Activated T-helper 1 cell treated with Interleukin-2 at 50 U/mL for 16 hours (primary cell): ENCODE results near the gene GUCY1A2.
"Not testable (repeated sequence)": the region's sequence is repeated elsewhere in the genome, so short reads cannot be mapped to it uniquely, and the experiment has no call there.

Experiments
- DNase-seq: peaks from one replicate; pipeline ENCODE4 v3.0.0-alpha.2; 2020; ENCODE audit warnings: low read depth

GUCY1A2 gene, protein sequence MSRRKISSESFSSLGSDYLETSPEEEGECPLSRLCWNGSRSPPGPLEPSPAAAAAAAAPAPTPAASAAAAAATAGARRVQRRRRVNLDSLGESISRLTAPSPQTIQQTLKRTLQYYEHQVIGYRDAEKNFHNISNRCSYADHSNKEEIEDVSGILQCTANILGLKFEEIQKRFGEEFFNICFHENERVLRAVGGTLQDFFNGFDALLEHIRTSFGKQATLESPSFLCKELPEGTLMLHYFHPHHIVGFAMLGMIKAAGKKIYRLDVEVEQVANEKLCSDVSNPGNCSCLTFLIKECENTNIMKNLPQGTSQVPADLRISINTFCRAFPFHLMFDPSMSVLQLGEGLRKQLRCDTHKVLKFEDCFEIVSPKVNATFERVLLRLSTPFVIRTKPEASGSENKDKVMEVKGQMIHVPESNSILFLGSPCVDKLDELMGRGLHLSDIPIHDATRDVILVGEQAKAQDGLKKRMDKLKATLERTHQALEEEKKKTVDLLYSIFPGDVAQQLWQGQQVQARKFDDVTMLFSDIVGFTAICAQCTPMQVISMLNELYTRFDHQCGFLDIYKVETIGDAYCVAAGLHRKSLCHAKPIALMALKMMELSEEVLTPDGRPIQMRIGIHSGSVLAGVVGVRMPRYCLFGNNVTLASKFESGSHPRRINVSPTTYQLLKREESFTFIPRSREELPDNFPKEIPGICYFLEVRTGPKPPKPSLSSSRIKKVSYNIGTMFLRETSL

DNA sequence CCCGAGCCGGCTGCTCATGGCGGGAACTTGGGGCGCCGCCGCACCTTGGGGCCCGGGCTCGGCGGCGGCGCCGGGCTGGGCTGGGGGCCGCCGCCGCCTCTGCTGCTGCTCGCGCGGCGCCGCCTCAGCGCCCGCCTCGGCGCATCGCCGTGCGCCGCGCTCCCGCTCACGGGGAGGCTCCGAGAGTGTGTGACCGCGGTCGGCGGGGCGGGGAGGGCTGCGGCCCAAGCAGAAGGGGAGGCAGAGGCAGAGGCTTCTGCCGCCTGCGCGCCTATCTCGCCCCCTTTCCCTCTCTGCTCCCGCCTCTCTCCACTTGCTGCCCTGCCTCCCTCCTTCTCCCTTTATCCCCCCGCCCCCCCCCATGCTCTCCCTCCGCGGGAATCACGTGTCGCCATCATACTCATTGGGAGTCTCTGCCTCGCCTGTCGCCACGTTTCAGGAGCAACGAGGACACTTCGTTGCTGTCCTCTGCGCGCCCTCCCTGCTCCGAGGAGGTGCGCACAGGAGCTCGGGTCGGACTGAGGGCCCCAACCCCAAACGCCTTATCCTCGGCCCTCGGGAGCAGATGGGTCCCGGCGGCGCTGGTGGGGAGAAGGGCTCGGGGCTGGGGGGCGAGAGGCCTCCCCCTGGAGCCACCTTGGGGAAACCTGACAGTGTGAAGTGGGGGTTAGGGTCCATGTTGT is at the start of gene GUCY1A2:
TSS of gene GUCY1A2 (minus strand) at position 258 of the 683 bp plus-strand sequence. CDS start 421 bp downstream, outside the sequence.
- no peak for DNase-seq

DNA sequence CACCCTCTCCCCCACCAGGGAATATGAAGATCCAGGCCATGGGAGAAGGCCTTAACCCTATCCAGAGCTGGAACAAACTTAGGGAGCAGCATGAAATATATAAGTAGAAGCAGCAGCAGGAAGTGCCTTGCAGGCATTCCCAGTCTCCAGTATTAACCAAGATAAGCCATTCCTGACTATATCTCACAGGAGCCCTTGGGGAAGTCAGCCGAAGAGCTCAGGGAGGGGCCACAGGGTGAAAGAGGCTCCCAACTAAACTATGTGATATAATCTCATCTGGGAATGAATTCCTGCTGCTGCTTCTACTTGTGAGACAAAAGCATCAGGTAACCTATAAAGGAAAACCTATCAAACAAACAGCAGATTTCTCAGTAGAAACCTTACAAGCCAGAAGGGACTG is 36.1 kb upstream of the GUCY1A2 start:
- no peak for DNase-seq

DNA sequence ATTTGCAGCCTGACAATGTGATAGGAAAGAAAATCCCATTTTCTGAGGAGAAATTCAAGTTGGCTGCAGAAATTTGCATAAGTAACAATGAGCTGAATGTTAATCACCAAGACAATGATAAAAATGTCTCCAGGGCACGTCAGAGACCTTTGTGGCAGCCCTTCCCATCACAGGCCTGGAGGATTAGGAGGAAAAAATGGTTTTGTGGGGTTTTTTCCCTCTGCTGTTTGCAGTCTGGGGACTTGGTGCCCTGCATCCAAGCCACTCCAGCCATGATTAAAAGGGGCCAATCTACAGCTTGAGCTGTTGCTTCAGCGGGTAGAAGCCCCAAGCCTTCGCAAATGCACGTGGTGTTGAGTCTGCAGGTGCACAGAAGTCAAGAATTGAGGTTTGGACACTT is 33.1 kb upstream of the GUCY1A2 start:
- DNase-seq: not testable (repeated sequence)

DNA sequence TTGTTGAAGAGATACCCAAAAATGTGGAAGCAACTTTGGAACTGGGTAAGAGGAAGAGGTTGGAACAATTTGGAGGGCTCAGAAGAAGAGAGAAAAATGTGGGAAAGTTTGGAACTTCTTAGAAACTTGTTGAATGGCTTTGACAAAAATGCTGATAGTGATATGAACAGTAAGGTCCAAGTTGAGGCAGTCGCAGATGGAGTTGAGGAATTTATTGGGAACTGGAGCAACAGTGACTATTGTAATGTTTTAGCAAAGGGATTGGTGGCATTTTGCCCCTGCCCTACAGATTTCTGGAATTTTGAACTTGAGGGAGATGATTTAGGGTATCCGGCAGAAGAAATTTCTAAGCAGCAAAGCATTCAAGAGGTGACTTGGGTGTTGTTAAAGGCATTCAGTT is 32.6 kb upstream of the GUCY1A2 start:
- DNase-seq: not testable (repeated sequence)

DNA sequence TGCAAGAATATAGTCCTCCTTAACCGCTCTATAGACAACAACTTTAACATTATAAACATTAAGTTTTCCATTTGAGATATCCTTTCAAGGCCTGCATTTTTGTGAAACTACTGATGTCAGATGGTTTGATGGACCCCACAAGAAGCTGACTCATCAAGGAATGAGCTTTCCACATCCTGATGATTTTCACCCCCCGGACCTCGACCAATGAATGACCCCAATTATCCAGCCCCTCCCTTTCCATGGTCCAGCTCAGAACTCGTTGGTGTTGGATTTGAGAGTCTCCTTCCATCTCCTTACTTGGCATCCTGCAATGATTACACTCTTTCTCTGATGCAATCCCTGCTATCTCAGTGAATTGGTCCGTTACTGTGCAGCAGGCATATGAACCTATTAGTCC is 31.8 kb upstream of the GUCY1A2 start:
- no peak for DNase-seq

DNA sequence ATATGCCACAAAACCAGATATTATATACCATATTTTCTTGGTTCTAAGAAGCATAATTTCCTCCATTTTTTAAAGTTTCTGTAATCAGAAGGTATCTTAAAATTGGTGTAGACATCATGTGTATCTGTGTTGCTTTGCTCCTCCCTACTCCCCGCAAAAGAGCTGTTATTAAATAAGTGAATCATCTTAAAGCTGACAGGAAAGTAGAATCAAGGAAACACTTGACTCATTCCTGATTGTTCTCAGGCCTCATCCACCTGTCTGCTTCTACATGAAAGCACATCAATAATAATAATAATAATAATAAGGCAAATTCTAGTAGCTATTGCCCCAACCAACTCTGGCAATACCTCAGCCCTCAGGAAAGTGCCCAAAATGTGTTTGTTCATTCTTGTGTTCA is 26.2 kb upstream of the GUCY1A2 start:
- DNase-seq: no peak

DNA sequence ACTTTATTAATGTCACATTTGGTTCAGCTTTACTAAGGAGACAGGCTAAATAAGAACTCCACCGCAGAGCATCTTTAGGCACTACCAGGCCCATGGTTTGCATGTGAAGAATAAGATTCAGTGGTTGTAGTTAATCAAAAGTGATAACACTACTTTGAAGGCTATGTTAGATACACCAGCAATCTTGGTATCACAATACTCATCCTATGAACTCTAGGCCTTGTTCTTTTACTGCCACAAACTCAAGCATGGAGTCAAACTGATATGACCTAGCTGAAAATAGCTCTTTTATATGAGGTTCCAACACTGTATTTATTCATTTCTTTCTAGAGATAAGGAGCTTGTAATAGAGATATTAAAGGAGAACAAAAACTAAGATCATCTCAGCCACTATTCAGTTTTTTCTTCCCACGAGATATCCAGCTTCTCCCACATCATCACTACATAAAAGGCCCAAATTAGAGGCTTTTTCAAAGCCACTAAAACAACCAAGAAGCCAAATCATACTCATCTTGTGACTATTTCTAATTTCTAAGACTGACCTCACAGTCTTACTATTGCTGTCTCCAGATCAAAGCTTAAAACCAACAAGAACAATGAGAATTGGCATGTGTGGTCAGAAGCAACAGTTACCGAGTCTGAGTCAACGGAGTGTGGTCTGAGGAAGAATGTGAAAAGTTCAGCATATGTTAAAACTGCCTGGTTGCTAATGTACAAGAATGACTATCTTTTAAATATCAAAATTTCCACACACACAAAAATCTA is 25.1 kb upstream of the GUCY1A2 start:
- no peak for DNase-seq

DNA sequence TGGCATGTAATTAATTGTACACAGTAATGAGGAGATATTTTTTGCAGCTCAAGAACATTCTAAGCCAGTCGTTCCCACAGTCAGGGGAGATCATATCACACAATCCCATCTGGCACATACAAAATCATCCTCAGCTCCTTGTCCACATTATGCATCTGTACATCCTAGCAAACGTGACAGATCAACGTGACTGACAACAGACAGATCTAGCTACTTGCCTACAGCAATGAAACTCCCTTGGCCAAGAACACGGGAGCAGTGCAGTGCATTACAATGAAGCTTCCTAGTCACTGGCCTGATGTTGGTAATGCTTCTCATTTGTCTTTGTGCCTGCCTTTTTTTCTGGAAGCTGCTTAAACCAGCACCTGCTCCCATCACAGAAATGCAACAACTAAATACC is 24.5 kb upstream of the GUCY1A2 start:
- DNase-seq: no peak

DNA sequence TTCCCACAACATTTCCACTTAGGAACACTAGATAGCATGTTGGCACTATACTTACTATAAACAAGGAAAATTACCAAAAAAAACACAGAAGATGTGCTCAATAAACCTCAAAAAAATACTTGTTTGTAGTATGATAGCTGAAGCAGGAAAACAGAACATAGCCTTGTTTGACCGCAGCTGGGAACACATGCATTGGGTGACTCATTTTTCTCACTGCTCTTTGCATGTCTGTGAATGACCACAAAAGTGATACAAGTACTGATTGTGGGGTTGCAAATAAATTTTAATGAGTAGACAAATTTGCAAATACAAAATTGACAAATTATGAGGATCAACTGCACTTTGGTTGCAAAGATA is 22.8 kb upstream of the GUCY1A2 start:
- DNase-seq: no peak

DNA sequence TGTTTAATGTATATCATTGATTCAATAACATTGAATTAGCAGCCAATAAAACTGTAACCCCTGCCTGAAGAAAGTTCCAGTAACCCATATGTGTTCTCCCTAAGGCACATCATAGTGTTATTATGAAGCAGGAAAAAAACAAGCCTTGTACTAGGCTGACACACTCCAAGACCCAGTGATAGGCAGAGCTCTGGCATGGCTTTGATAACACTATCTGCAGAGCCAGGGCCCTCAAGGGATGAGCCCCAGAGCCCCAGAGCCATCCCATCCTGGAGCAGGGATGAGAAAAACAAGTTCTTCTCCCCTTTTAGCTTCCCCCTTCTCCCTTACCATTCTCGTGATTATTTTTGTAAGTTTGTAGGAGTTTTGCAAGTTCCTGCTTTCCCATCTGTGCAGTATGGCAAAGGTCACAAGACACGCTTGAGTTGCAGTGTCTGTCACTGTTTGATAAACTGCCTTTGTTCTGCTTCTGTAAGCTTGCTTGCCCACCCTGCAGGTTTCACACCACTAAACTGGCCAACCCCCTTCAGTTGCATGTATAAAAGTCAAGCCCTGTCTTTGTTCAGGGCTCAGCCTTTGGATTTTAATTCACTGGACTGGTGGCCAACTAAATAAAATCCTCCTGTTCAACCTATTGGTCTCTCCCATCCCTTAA is 22.3 kb upstream of the GUCY1A2 start:
- no peak for DNase-seq

DNA sequence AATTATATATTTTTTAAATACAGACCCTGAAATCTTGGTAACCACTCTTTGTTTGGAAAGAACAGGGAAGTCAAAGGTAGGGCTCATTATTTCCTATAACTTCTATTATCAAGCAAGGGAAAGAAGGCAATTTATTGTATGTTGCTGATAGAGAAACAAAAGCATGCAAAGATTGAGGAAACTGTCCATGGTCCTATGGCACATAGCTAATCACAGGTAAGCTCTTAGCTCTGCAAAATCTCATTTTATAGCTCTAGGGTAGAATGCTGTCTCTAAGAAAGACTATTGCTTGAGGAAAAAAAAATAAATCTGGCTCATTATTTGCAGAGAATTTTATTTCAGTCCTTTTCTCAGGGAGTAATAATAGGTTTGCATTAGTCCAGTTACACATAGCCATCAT is 7.4 kb upstream of the GUCY1A2 start:
- DNase-seq: no peak

DNA sequence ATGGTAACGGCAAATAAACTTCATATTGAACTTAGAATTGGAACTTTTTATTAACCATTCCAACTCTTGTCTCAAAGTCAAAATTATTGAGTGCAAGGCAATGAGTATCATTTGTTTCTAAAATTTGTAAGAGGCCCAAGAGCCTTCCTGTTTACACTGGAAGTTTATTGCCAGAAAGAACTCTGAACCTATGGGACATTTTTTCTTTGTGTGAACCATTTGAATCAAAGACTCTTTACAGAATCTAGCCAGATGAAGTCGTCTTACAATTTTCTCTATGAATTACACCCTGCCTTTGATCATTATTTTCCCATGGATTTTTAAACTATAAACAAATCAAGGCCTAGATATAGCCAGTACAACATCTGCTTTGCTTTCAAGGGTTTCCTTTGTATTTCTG is 2.3 kb upstream of the GUCY1A2 start:
- no peak for DNase-seq

DNA sequence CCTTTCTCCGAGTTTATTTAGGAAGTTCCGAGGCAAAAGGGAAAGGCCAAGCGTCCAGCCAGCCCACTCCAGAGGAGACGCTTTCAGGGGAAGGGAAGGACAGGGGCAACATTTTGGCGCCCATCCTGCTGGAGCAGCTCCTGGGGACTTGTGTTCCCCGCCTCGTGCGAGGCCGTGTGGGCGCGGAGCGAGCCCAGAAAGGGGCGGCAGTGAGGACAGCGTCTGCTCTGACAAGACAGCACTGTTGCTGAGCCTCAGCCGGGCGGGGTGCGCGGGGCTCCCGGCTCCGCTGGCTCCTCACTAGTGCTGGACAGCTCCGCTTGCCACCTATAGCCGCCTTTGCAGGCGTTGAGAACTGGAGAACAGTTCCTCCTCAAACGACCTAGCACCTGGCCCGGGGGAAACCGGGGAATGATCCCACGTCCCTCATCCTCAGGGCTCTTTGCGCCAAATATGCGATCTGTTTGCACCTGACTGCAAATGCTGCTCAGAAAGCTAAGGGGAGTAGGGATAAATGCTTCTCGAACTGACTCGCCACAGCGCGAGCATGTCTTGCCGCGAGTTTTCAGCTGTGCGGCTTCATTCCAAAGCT is 722 bp upstream of the GUCY1A2 start:
- no peak for DNase-seq

DNA sequence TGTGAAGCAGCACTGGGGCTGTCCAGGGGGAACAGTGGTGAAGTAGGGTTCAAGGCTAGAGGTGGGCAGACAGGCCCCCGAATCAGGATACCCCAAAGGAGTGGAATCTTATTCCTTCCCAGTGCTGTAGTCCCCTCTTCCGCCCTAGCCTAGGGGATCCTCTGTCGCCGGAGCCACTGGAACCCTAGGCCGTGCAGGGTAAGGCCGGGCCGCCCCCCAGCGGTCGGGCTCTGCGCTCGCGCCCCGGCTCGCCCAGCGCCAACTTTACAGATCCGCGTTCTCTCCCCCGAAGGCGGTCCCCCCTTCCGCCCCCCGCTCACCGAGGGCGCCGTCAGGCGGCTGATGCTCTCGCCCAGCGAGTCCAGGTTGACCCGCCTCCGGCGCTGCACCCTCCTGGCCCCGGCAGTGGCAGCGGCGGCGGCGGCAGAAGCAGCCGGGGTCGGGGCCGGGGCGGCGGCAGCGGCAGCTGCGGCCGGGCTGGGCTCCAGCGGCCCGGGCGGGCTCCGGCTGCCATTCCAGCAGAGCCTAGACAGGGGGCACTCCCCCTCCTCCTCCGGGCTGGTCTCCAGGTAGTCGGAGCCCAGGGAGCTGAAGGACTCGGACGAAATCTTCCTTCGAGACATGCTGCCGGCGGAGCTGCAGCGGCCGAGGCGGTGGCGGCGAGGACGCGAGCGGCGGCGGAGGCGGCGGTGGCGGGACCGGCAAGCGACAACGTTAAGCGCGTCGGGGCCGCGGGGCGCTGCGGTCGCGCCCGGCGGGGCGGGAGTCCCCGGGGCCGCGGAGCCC is 650 bp downstream of the GUCY1A2 start:
- DNase-seq: no peak

DNA sequence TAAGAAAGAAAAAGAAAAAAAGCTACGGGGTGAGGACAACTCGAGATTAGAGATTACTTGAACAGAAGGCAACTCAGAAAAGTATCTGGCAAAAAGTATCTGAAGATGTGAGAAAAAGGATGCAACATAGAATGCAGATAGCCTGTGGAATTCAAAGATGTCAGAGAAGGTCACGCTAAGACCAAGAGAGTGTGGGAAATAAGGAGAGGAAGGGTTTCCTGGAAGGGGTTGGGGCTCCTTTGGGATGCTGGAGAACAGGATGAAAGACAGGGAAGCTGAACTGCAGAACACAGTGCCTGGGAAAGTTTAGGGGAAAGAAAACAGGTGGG is 1.2 kb downstream of the GUCY1A2 start:
- no peak for DNase-seq

DNA sequence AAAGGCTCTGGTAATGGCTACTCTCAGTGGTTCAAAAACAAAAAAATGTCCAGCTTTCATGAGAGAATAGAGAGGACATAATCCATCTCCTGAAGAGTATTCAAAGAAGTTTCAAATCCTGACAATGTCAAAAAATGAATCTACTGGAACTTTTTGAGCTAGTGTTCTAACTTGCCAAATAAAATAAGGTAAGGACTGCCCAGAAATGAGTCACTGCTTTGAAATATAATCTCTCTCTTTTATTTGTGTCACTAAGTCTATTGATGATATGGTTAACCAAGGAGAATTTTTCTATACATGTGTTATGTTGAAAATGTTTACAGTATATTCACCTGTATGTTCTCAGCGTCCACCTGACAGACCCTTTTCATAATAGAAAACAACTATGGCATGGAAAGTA is 3.4 kb downstream of the GUCY1A2 start:
- no peak for DNase-seq

DNA sequence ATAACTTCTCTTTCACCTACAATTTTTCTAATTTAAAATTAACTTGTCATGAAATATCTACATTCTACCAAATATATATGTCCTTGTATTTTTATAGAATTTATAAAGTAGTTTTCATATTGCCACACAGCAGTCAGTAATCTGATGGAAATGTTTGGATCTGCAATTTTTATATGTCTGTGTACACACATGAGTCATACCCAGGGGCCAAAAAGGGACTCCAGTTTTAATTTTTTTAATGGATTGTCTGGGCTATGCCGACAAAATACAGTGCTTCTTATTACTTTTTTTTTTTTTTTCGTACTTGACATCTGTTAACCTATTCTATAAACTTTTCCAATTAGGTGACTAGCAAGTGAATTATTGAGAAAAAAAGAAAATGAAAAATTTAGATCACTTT is 6.3 kb downstream of the GUCY1A2 start:
- no peak for DNase-seq

DNA sequence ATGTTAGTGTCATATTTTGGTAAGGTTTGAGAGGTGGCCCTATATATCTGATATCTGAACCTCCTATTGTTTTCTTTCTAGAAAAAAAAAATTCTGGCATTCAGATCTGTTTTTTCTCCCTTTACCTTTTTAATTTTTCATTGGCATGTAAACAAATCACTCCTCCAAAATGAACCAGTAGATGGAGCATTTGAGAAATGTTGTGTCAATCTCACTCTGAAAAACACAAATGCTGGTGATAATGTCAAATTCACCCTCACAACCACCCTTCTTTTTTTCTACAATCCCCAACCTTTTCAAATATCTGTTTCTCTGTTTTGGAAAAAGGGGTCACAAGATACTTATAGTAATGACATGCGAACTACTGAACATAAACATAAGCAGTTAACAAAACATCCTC is 9.1 kb downstream of the GUCY1A2 start:
- no peak for DNase-seq

DNA sequence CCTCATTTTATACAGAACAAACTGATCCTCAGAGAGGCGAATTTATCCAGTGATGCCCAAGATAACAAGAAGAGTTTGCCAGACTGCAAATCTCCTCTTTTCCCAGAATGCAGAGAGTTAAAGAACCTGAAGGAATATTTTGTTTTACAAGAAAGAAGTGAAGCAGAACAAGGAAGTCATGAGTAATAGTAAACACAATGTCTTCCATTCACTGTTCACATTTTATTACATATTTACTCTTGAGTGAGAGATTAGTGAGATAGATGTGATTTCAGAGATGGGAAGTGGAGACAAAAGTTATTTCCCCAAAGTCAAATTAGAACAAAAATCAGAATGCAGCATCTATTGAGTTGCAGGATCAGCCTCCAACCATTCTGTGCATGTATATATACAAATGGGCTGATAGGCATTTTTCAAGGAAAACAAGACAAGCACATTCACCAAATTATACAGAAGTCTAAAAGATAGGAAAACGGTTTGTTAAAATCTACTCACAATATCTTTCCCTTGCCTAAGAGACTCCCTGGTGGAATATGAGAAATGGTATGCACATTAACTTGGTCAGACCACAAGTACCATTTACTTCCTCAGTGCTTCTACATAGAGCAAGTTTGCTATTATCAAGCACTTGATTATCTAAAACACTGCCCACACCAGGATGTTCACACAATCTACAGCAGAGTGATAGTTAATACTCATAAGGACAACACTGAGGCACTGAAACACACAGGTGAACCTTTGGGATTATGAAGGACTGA is 12.0 kb downstream of the GUCY1A2 start:
- DNase-seq: no peak

DNA sequence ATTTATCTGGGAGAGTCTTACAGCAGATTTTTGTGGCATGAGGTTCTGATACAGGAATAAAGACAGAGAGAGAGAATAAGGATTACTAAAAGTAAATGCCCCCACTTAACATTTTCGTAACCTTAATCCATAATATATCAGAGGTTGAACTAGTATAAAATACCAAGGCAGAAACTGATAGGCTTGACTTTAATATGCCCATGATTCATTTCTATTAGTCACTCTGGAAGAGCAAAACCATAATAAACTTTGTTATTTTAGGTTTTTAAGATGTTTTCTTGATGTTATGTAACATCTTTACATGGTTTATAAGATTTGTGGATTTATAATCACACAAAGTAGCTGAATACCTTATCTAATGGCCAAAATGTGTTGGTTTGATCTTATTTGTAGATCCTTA is 19.1 kb downstream of the GUCY1A2 start:
- DNase-seq: no peak
